Suprapubic skin (tissue), 3 donors: ENCODE measurements around the gene C6orf15.

Experiments used
- CTCF ChIP-seq, 2 donors: fragments of 200-600 bp in 1 of 2; fragments of 450-650 bp in 1 of 2; sonication (generic) in 1 of 2; IDR thresholded peaks; one replicate each; pipeline ENCODE4 v1.5.1; 2016 to 2019; ENCODE audit warnings: antibody characterized with exemption in 2 of 2, mild to moderate bottlenecking in 1 of 2, moderate library complexity in 1 of 2
- EP300 ChIP-seq: sonication (generic); formaldehyde crosslinking; IDR thresholded peaks from one replicate; pipeline ENCODE4 v1.6.1; 2017; ENCODE audit warnings: antibody characterized with exemption
- POLR2A ChIP-seq, 2 donors: fragments of 450-650 bp; IDR thresholded peaks; one replicate each; pipeline ENCODE4 v1.6.1; 2017; ENCODE audit warnings: antibody characterized with exemption in 2 of 2, mild to moderate bottlenecking in 2 of 2, moderate library complexity in 2 of 2

DNA sequence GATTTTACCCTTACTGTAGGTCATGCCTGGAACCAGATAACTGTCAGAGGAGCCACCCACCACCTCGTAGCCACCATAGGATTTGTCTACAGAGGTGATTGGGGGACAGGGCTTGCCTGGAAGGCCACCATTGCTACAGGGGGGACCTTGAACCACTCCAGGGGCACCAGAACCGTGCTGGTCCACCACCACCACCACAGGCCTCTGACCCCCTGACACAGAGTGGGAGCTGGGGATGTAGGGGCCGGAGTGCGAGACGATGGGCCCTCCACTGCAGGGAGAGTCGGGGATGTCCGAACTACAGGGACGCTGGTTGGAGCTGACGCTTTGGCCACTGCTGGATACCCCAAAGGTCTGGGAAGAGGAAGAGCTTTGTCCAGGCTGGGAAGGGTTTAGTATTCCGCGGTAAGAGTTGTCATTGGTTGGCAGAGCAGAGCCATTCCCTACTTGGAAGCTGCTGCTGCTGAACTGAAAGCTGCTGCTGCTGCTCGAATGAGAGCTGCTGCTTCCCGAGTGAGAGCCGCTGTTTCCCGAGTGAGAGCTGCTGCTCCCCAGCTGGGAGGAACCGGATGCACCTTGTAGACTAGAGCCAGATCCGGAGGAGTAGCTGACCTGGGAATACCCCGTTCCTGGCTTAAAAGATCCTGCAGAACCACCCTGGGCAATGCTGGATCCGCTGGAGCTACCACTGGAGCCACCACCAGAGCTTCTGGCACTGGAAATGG is 4.4 kb upstream of the C6orf15 start:
- no peak for TF ChIP-seq CTCF (IDR thresholded peaks at IDR 0.05)
- no peak for TF ChIP-seq POLR2A (IDR thresholded peaks at IDR 0.05)
- no peak for TF ChIP-seq EP300
